Transverse colon (tissue), 4 donors: ENCODE data around the gene FERMT3. TPM values are rescaled to one million over a fixed set of nuclear protein-coding genes. Genes with fewer than 3 reads are reported as not detected.

ENCODE experiments used
- DNase-seq: peaks from one replicate; pipeline ENCODE4 v3.0.0-alpha.2; 2019
- H3K27ac ChIP-seq, 4 donors: fragments of 200-600 bp; sonication (generic); 2 replicates each; pipeline ENCODE4 v1.5.1; 2016 to 2018; ENCODE audit warnings: inconsistent platforms in 4 of 4
- H3K27me3 ChIP-seq: fragments of 200-600 bp; sonication (generic); 2 replicates; pipeline ENCODE4 v1.5.1; 2017; ENCODE audit warnings: inconsistent platforms
- H3K36me3 ChIP-seq, 4 donors: fragments of 200-600 bp; sonication (generic); 2 replicates each; pipeline ENCODE4 v1.5.1; 2017 to 2019; ENCODE audit warnings: inconsistent platforms in 4 of 4
- H3K4me1 ChIP-seq, 4 donors: fragments of 200-600 bp; sonication (generic); 2 replicates each; pipeline ENCODE4 v1.5.1; 2017 to 2020; ENCODE audit warnings: inconsistent platforms in 4 of 4
- H3K4me3 ChIP-seq, 4 donors: fragments of 200-600 bp; sonication (generic); 1 replicate in 1 of 4; 2 replicates in 3 of 4; pipeline versions ENCODE4 v1.5.1 to v1.6.1; 2017 to 2019; ENCODE audit warnings: inconsistent platforms in 4 of 4
- H3K9me3 ChIP-seq, 2 donors: fragments of 200-600 bp; sonication (generic); 2 replicates each; pipeline ENCODE4 v1.5.1; 2017 to 2019; ENCODE audit warnings: inconsistent platforms in 2 of 2
- CTCF ChIP-seq, 5 experiments: fragments of 200-600 bp in 3 of 5; fragments of 450-650 bp in 2 of 5; sonication (generic) in 3 of 5; IDR thresholded peaks; 1 replicate in 2 of 5; 2 replicates in 3 of 5; pipeline ENCODE4 v1.5.1; 2016 to 2017; ENCODE audit warnings: antibody characterized with exemption in 5 of 5, inconsistent platforms in 3 of 5, mild to moderate bottlenecking in 2 of 5, moderate library complexity in 1 of 5
- EP300 ChIP-seq: sonication (generic); formaldehyde crosslinking; IDR thresholded peaks from one replicate; pipeline ENCODE4 v1.6.1; 2017; ENCODE audit warnings: antibody characterized with exemption, low read depth
- POLR2A ChIP-seq: fragments of 450-650 bp; IDR thresholded peaks from one replicate; pipeline ENCODE4 v1.6.1; 2016; ENCODE audit warnings: antibody characterized with exemption, mild to moderate bottlenecking, moderate library complexity
- POLR2AphosphoS5 ChIP-seq, 3 donors: sonication (generic); formaldehyde crosslinking; IDR thresholded peaks; one replicate each; pipeline ENCODE4 v1.6.1; 2016; ENCODE audit warnings: antibody characterized with exemption in 3 of 3
- WGBS, 2 donors: methylation state at CpG; one replicate each; pipeline ENCODE4 v1.1.5; 2018; ENCODE audit warnings: low coverage in 1 of 2; 5-methylcytosine and 5-hydroxymethylcytosine counted together
- in situ Hi-C, 4 donors: fragments of 200-750 bp; cut with MboI; loops; one replicate each; pipeline versions ENCODE4 v1.15.0 to v1.15.1; 2017; ENCODE audit warnings: low sequenced_read_pairs in 3 of 4, low pct_ligation_motif_present in 1 of 4, low pct_unique_long_range_greater_than_20kb in 1 of 4
- intact Hi-C: fragments of 100-400 bp; cut with DNase I; formaldehyde crosslinking; loops from one replicate; pipeline ENCODE4 v1.15.1; 2023; ENCODE audit warnings: low total_unique reads
- total RNA-seq, 4 donors: library from RNA; depleted of rRNA; stranded (reverse); fragments of >200 nt; gene quantifications; one replicate each; pipeline ENCODE4 v1.1.0, GENCODE V29; 2016

Gene FERMT3
- total RNA-seq, 4 donors from 2014 or later: 14.6 to 63.3 (median 28.6) TPM

GRCh38 chr11:64256300-64256699 is 49.8 kb downstream of the FERMT3 start:
- in situ Hi-C loops (no loop called here), intact Hi-C loops (no loop called here)
- H3K9me3 ChIP-seq: no peaks in the 10 kb centered on the region
- no peaks in the 10 kb centered on the region for H3K27me3 ChIP-seq
- H3K27ac ChIP-seq: no peak overlapping the region
- peaks cover 10 to 29% (median 15%) of the 10 kb centered on the region in 4 donors for H3K4me1 ChIP-seq
- H3K36me3 ChIP-seq: peaks cover 0 to 29% (median 0%) of the 10 kb centered on the region in 4 donors
- TF ChIP-seq POLR2AphosphoS5 (IDR thresholded peaks at IDR 0.05) (no peak), CTCF (IDR thresholded peaks at IDR 0.05) (no peak), EP300 (no peak), POLR2A (no peak)
- DNase-seq: no peak
- no peak overlapping the region for H3K4me3 ChIP-seq
- 94% methylated on average over 14 of the region's 15 CpGs; no CpG with 5 or more reads in 1 of the 2 donors for WGBS, 2 donors

- intact Hi-C loops: no loop called here
- 82% methylated on average over 21 of the region's 24 CpGs; no CpG with 5 or more reads in 1 of the 2 donors for WGBS, 2 donors
- no peaks in the 10 kb centered on the region for H3K27me3 ChIP-seq
- H3K36me3 ChIP-seq: peaks cover 0 to 33% (median 0%) of the 10 kb centered on the region in 4 donors
- H3K4me1 ChIP-seq: peaks cover 0 to 11% (median 2%) of the 10 kb centered on the region in 4 donors
- DNase-seq: no peak
- no peaks in the 10 kb centered on the region for H3K9me3 ChIP-seq
- no peak overlapping the region for H3K4me3 ChIP-seq
- no peak overlapping the region for H3K27ac ChIP-seq
- TF ChIP-seq POLR2AphosphoS5 (IDR thresholded peaks at IDR 0.05) (no peak), CTCF (IDR thresholded peaks at IDR 0.05) (no peak), POLR2A (no peak), EP300 (no peak)
- in situ Hi-C loops: no loop called here
Observed at GRCh38 chr11:64258356-64258755, 51.8 kb downstream of the FERMT3 start.

- TF ChIP-seq POLR2AphosphoS5 (IDR thresholded peaks at IDR 0.05): no peak
- no peak for TF ChIP-seq POLR2A
- TF ChIP-seq CTCF (IDR thresholded peaks at IDR 0.05): no peak
- TF ChIP-seq EP300: no peak
- H3K4me3 ChIP-seq: no peak overlapping the region
- intact Hi-C loops: no loop called here
- in situ Hi-C loops: no loop called here
- H3K9me3 ChIP-seq: no peaks in the 10 kb centered on the region
- H3K27ac ChIP-seq: no peak overlapping the region
- H3K4me1 ChIP-seq: peaks cover 0 to 4% (median 0%) of the 10 kb centered on the region in 4 donors
- DNase-seq: no peak
- no peaks in the 10 kb centered on the region for H3K27me3 ChIP-seq
- peaks cover 0 to 35% (median 0%) of the 10 kb centered on the region in 4 donors for H3K36me3 ChIP-seq
- WGBS, 2 donors: 91% methylated on average over 31 of the region's 32 CpGs; no CpG with 5 or more reads in 1 of the 2 donors
Observed at GRCh38 chr11:64258946-64259532, 52.5 kb downstream of the FERMT3 start.

GRCh38 chr11:64259533-64260067 is 53.1 kb downstream of the FERMT3 start:
- intact Hi-C loops (no loop called here), in situ Hi-C loops (no loop called here)
- H3K9me3 ChIP-seq: no peaks in the 10 kb centered on the region
- H3K4me3 ChIP-seq: no peak overlapping the region
- DNase-seq: no peak
- no peak for TF ChIP-seq CTCF (IDR thresholded peaks at IDR 0.05)
- WGBS, 2 donors: 76 to 100% methylated on average over 1 to 4 of the region's 4 CpGs
- H3K36me3 ChIP-seq: peaks cover 0 to 35% (median 0%) of the 10 kb centered on the region in 4 donors
- H3K4me1 ChIP-seq: no peaks in the 10 kb centered on the region
- H3K27ac ChIP-seq: no peak overlapping the region
- H3K27me3 ChIP-seq: no peaks in the 10 kb centered on the region
